Measurements from ENCODE around the gene FOXP1. TPM values are rescaled to one million over a fixed set of nuclear protein-coding genes. Genes with fewer than 3 reads are reported as not detected.

The FOXP1 gene
- total RNA-seq, 4 donors from 2014 or later: 181 to 225 (median 205) TPM

DNA sequence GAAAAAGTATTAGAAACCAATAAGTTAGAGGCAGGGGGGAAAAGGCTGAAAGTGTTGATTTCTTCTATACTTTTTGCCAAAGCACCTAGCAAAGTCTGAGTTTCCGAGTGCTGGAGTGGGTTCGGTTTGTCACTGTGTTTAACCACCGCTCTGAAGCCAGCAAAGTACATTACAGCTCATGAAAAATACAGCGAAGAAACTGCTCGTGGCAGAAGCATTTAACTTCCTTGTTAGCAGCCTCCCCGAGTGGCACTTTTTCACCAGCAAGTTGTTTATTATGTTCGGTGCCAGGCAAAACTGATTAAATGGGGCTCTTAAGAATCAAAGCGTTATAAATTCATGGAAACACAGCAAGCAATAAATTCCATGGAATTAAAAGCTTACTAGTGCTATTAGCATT lies 313.6 kb downstream of the FOXP1 start:
- H3K27ac ChIP-seq (replicated peaks in 1 of 4): peak overlapping the region in 3 of 4 donors; percentile 34 to 53 (median 51)
- H3K36me3 ChIP-seq: no peaks in the 10 kb centered on the region
- no peak for DNase-seq (ENCODE audit: extremely low spot score)
- WGBS: 59% methylated on average over 8 of the region's 8 CpGs
- H3K4me3 ChIP-seq: peak overlapping the region in 2 of 4 donors; percentile 6 to 14
- H3K4me1 ChIP-seq: peaks cover 0 to 49% (median 11%) of the 10 kb centered on the region in 4 donors
- H3K9me3 ChIP-seq: no peaks in the 10 kb centered on the region
- no peak for TF ChIP-seq POLR2AphosphoS5 (IDR thresholded peaks at IDR 0.05)
- TF ChIP-seq POLR2A (IDR thresholded peaks at IDR 0.05; ENCODE audit: low read depth): no peak
- TF ChIP-seq EP300 (IDR thresholded peaks at IDR 0.05): no peak
- TF ChIP-seq, protein P1, sequence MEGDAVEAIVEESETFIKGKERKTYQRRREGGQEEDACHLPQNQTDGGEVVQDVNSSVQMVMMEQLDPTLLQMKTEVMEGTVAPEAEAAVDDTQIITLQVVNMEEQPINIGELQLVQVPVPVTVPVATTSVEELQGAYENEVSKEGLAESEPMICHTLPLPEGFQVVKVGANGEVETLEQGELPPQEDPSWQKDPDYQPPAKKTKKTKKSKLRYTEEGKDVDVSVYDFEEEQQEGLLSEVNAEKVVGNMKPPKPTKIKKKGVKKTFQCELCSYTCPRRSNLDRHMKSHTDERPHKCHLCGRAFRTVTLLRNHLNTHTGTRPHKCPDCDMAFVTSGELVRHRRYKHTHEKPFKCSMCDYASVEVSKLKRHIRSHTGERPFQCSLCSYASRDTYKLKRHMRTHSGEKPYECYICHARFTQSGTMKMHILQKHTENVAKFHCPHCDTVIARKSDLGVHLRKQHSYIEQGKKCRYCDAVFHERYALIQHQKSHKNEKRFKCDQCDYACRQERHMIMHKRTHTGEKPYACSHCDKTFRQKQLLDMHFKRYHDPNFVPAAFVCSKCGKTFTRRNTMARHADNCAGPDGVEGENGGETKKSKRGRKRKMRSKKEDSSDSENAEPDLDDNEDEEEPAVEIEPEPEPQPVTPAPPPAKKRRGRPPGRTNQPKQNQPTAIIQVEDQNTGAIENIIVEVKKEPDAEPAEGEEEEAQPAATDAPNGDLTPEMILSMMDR (IDR thresholded peaks at IDR 0.05): no peak
- H3K27me3 ChIP-seq: no peaks in the 10 kb centered on the region
- intact Hi-C loops (cut with DNase I): no loop called here

DNA sequence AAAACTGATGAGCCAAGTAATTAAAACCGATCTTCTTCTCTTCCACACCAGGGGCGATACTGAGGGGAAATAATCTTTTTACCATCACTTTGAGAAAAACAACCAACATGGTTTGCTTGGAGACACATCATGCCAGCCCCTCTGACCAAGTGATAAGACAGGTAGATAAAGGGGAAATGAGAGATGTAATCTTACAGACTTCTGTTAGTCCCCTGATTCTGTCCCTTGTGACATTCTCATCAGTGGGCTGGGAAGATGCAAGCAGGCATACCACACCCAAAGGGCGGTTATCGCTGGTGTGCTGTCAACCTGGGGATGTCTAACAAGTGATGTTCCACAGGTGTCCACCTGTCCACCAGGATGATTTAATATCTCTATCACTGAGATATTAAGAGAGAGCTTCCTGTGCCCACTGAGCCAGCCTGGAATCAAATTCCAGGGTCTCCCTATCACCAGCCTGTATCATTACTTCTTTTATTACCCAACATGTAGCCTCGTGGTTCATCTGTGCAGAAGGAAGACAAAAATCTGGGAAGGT lies 315.0 kb downstream of the FOXP1 start:
- 96% methylated on average over 5 of the region's 5 CpGs for WGBS

DNA sequence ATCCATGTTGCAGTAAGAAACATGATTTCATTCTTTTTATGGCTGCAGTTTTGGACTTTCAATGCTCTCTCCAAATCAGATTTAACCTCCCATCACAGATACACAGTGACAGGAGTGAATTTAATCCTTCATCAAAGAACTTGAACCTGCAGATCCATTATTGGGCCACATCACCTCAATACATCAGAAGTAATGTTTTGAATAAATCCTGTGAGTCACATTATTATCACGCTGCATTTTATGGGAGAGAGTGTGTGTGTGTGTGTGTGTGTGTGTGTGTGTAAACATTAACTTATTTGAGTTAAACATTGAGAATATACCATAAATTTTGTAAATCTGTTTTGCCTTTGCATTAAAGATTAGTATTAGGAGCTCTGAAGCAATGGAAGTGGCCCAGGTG lies 316.7 kb downstream of the FOXP1 start:
- whole genome bisulfite sequencing: 85% methylated on average over 1 of the region's 1 CpG
- Histone ChIP-seq H3K27ac (replicated peaks in 1 of 4) (no peak overlapping the region), H3K36me3 (no peaks in the 10 kb centered on the region), H3K9me3 (no peaks in the 10 kb centered on the region), H3K4me3 (no peak overlapping the region), H3K4me1 (peaks cover 7 to 64% (median 26%) of the 10 kb centered on the region in 4 donors), H3K27me3 (no peaks in the 10 kb centered on the region)
- no peak for DNase-seq (ENCODE audit: extremely low spot score)
- intact Hi-C loops (cut with DNase I): no loop called here
- no peak for TF ChIP-seq EP300 (IDR thresholded peaks at IDR 0.05)
- no peak for TF ChIP-seq POLR2AphosphoS5 (IDR thresholded peaks at IDR 0.05)
- no peak for TF ChIP-seq POLR2A (IDR thresholded peaks at IDR 0.05; ENCODE audit: low read depth)
- TF ChIP-seq, protein P1 (IDR thresholded peaks at IDR 0.05): no peak

More for the DNA sequence above, 315.0 kb downstream of the FOXP1 start:
- Histone ChIP-seq H3K36me3 (no peaks in the 10 kb centered on the region), H3K27me3 (no peaks in the 10 kb centered on the region), H3K9me3 (no peaks in the 10 kb centered on the region), H3K4me3 (no peak overlapping the region), H3K4me1 (peaks cover 0 to 58% (median 13%) of the 10 kb centered on the region in 4 donors), H3K27ac (replicated peaks in 1 of 4) (no peak overlapping the region)
- intact Hi-C loops (cut with DNase I): no loop called here
- TF ChIP-seq, protein P1 (IDR thresholded peaks at IDR 0.05): no peak
- TF ChIP-seq EP300 (IDR thresholded peaks at IDR 0.05) (no peak), POLR2A (IDR thresholded peaks at IDR 0.05; ENCODE audit: low read depth) (no peak), POLR2AphosphoS5 (IDR thresholded peaks at IDR 0.05) (no peak)
- DNase-seq (ENCODE audit: extremely low spot score): no peak

DNA sequence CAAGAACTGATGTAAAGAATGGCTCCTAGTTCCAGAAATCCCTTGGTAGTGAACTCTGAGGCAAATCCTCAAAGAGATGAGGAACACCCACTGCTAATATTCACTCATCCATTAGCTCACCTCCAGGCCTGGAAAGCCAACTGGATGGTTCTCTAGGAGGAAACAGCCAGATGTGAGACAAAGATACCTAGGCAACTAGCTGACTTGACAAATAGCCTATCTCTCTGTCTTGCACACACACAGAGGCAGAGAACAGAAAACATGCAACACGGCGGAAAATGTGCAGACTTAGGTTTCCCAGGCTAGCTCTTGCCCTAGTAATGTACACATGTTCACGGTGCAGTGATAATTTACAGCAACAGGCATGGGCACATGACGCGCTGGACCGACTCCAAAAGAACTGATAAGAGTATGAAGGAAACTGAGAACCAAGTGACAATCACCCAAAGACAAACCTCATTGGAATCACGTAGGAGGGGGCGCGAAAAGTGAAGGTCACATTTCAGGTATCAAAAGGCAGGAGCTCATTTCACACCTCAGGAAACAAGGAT lies 318.1 kb downstream of the FOXP1 start:
- no peaks in the 10 kb centered on the region for H3K9me3 ChIP-seq
- no peaks in the 10 kb centered on the region for H3K27me3 ChIP-seq
- no peak for DNase-seq (ENCODE audit: extremely low spot score)
- H3K4me3 ChIP-seq: no peak overlapping the region
- TF ChIP-seq POLR2A (IDR thresholded peaks at IDR 0.05; ENCODE audit: low read depth): no peak
- peak overlapping the region in 1 of 4 donors; percentile 19 for H3K27ac ChIP-seq (replicated peaks in 1 of 4)
- H3K4me1 ChIP-seq: peaks cover 7 to 50% (median 26%) of the 10 kb centered on the region in 4 donors
- WGBS: 85% methylated on average over 9 of the region's 9 CpGs
- intact Hi-C loops (cut with DNase I): no loop called here
- H3K36me3 ChIP-seq: no peaks in the 10 kb centered on the region

DNA sequence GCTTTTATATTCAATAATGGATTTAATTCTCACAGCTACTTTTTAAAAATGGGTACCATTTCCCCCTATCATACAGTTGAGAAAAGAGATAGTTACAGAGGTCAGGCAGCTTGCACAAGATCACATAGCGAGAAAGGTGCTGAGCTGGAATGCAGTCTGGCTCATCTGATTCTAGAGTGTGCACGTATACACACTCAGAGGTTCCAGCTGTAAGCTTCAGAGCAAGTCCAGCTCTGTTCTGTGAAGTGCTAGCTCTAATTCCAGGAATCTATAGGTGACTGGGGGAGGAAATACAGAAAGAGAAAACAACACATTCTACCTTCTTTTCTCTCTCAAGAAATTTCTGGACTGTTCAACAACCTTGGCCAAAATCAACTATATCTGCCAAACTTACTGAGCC lies 318.7 kb downstream of the FOXP1 start:
- WGBS: 69% methylated on average over 2 of the region's 2 CpGs
- intact Hi-C loops (cut with DNase I): no loop called here
- no peaks in the 10 kb centered on the region for H3K27me3 ChIP-seq
- TF ChIP-seq EP300 (IDR thresholded peaks at IDR 0.05) (no peak), POLR2A (IDR thresholded peaks at IDR 0.05; ENCODE audit: low read depth) (no peak), POLR2AphosphoS5 (IDR thresholded peaks at IDR 0.05) (no peak)
- TF ChIP-seq, protein P1 (IDR thresholded peaks at IDR 0.05): no peak
- peak overlapping the region in 1 of 4 donors; percentile 19 for H3K27ac ChIP-seq (replicated peaks in 1 of 4)
- no peak overlapping the region for H3K4me3 ChIP-seq
- no peaks in the 10 kb centered on the region for H3K9me3 ChIP-seq
- no peaks in the 10 kb centered on the region for H3K36me3 ChIP-seq
- DNase-seq (ENCODE audit: extremely low spot score): no peak
- H3K4me1 ChIP-seq: peaks cover 7 to 44% (median 23%) of the 10 kb centered on the region in 4 donors

Data from esophagus muscularis mucosa (tissue), 4 donors.